K562 (cell line): ENCODE data around the gene PNMA8C. TPM values are rescaled to one million over a fixed set of nuclear protein-coding genes. Genes with fewer than 3 reads are reported as not detected.

Experiments
- ATAC-seq: fragments of 200-7000 bp; cut with Tn5 transposase; 3 replicates; pipeline ENCODE4 v1.9.1; 2020; ENCODE audit warnings: moderate library complexity
- BruUV-seq: library from RNA; stranded (reverse); fragments of 400-500 nt; replicated peaks from 2 replicates; lab custom pipeline; 2021; lab: Mats Ljungman, UMichigan
- CTCF ChIA-PET: fragments of 300-600 bp; formaldehyde crosslinking; extraction: SDS; loops from one replicate; lab custom pipeline; 2021; ENCODE audit warnings: low intra/inter-chr PET ratio; lab: Yijun Ruan, JAX
- POLR2A ChIA-PET: fragments of 300-600, 350-650 bp; sonication (Branson Sonifier 250); formaldehyde crosslinking; extraction: SDS; loops from one replicate; lab custom pipeline; 2021; ENCODE audit warnings: antibody characterized with exemption, inconsistent platforms; lab: Yijun Ruan, JAX
- DNase-seq, 4 experiments: peaks; one replicate each; pipeline versions ENCODE4 v3.0.0 to v3.0.0-alpha.2; 2011 to 2018; ENCODE audit warnings: low spot score in 3 of 4, mixed read lengths in 3 of 4; ENCODE audit errors: extremely low read depth in 1 of 4
- FAIRE-seq: peaks from 2 replicates; lab custom pipeline; 2011; peaks lifted over from hg19 to GRCh38; lab: Jason Lieb, UNC
- H2AFZ ChIP-seq: 2 replicates; pipeline ENCODE4 v1.6.0; 2011; ENCODE audit warnings: low read depth, low read length, control low read depth, inconsistent platforms
- H3K27ac ChIP-seq: fragments of 200-600 bp; 3 replicates; pipeline ENCODE4 v1.8.0; 2011; ENCODE audit warnings: low read depth, mild to moderate bottlenecking, control low read depth, inconsistent platforms, low read length, moderate library complexity, mixed read lengths; ENCODE audit errors: extremely low read depth
- H3K27me3 ChIP-seq, 2 experiments: fragments of 300-600 bp in 1 of 2; 2 replicates in 1 of 2; 3 replicates in 1 of 2; pipeline versions ENCODE4 v1.6.0 to v1.8.0; 2011; ENCODE audit warnings: inconsistent platforms in 2 of 2, low read length in 2 of 2, mild to moderate bottlenecking in 1 of 2, mixed read lengths in 1 of 2, moderate library complexity in 1 of 2; ENCODE audit not compliant: control insufficient read depth in 2 of 2, insufficient read depth in 2 of 2
- H3K36me3 ChIP-seq: fragments of 300-600 bp; 3 replicates; pipeline ENCODE4 v1.8.0; 2011; ENCODE audit warnings: mild to moderate bottlenecking, low read length, inconsistent platforms; ENCODE audit not compliant: control insufficient read depth, insufficient read depth
- H3K4me1 ChIP-seq, 2 experiments: fragments of 200-600 bp in 1 of 2; replicated peaks in 1 of 2; 2 replicates in 1 of 2; 3 replicates in 1 of 2; pipeline versions ENCODE4 v1.5.1 to v1.8.0; 2011; ENCODE audit warnings: inconsistent platforms in 2 of 2, low read length in 2 of 2, mild to moderate bottlenecking in 1 of 2, mixed read lengths in 1 of 2, moderate library complexity in 1 of 2; ENCODE audit not compliant: control insufficient read depth in 2 of 2, insufficient read depth in 2 of 2
- H3K4me2 ChIP-seq: 2 replicates; pipeline ENCODE4 v1.6.1; 2011; ENCODE audit warnings: low read length, control low read depth, inconsistent platforms, mixed read lengths; ENCODE audit not compliant: insufficient read depth
- H3K4me3 ChIP-seq: fragments of 200-600 bp; sonication (generic), shearing (Covaris generic); 2 replicates; pipeline ENCODE4 v1.5.1; 2016; ENCODE audit warnings: control low read depth, inconsistent platforms
- H3K79me2 ChIP-seq: fragments of 200-600 bp; 3 replicates; pipeline ENCODE4 v1.8.0; 2011; ENCODE audit warnings: low read length, inconsistent platforms; ENCODE audit not compliant: control insufficient read depth, insufficient read depth
- H3K9ac ChIP-seq, 2 experiments: 2 replicates each; pipeline versions ENCODE4 v1.6.0 to v1.6.1; 2011; ENCODE audit warnings: low read depth in 2 of 2, low read length in 2 of 2, control low read depth in 1 of 2, inconsistent platforms in 1 of 2, mild to moderate bottlenecking in 1 of 2, mixed read lengths in 1 of 2; ENCODE audit not compliant: insufficient read depth in 1 of 2
- H3K9me1 ChIP-seq: one replicate; pipeline ENCODE4 v1.6.0; 2011; ENCODE audit warnings: inconsistent platforms, mild to moderate bottlenecking, low read length, moderate library complexity; ENCODE audit not compliant: control insufficient read depth, insufficient read depth
- H3K9me3 ChIP-seq: replicated peaks from 2 replicates; pipeline ENCODE4 v1.5.1; 2011; ENCODE audit warnings: low read depth, low read length, inconsistent platforms; ENCODE audit not compliant: control insufficient read depth, insufficient read depth
- H4K20me1 ChIP-seq: replicated peaks from 2 replicates; pipeline ENCODE4 v1.6.1; 2011; ENCODE audit warnings: low read length, inconsistent platforms, mixed read lengths; ENCODE audit not compliant: control insufficient read depth, insufficient read depth
- ERF ChIP-seq: fragments of 450-650 bp; formaldehyde crosslinking; IDR thresholded peaks from 2 replicates; pipeline ENCODE4 v1.4.0; 2020; ENCODE audit warnings: mild to moderate bottlenecking, mixed read lengths
- KLF1 ChIP-seq: fragments of 450-650 bp; IDR thresholded peaks from 2 replicates; pipeline ENCODE4 v1.6.1; 2016; ENCODE audit warnings: missing genetic modification characterization, missing compliant biosample characterization
- TARDBP ChIP-seq: fragments of 450-650 bp; IDR thresholded peaks from 2 replicates; pipeline ENCODE4 v1.6.1; 2016
- ZEB2 ChIP-seq: fragments of 450-650 bp; IDR thresholded peaks from 2 replicates; pipeline ENCODE4 v1.6.1; 2016
- ZNF444 ChIP-seq: fragments of 250-450 bp; sonication (Bioruptor Pico); IDR thresholded peaks from 2 replicates; pipeline ENCODE4 v1.4.0; 2020; ENCODE audit warnings: mild to moderate bottlenecking, moderate library complexity
- ZNF445 ChIP-seq: fragments of 250-450 bp; sonication (Bioruptor Pico); IDR thresholded peaks from 2 replicates; pipeline ENCODE4 v1.4.0; 2020; ENCODE audit warnings: low read depth, mild to moderate bottlenecking, moderate library complexity
- ZNF668 ChIP-seq: fragments of 250-450 bp; sonication (Bioruptor Pico); IDR thresholded peaks from 2 replicates; pipeline ENCODE4 v1.8.0; 2022; ENCODE audit warnings: mild to moderate bottlenecking, inconsistent platforms
- WGBS: fragments of 100-300 bp; shearing (Covaris generic); methylation state at CpG from one replicate; pipeline ENCODE4 v1.1.6; 2016; ENCODE audit warnings: low coverage, mixed read lengths; ENCODE audit not compliant: insufficient coverage; ENCODE audit errors: missing lambda C conversion rate; 5-methylcytosine and 5-hydroxymethylcytosine counted together
- in situ Hi-C: fragments of 300-500 bp; cut with MboI; formaldehyde crosslinking; loops from 4 replicates; pipeline ENCODE4 v1.15.0; 2018; ENCODE audit warnings: inconsistent platforms, mixed read lengths
- intact Hi-C: fragments of 100-400 bp; cut with micrococcal nuclease; formaldehyde crosslinking; loops from 2 replicates; pipeline ENCODE4 v1.14.2; 2022
- polyA plus RNA-seq, 8 experiments: library from polyadenylated mRNA; depleted of rRNA in 4 of 8; stranded (reverse) in 5 of 8; unstranded in 3 of 8; fragments of >200 nt; fragmentation: Nextera tagmentation in 2 of 8; fragmentation: Illumina TruSeq in 1 of 8; extraction: Ambion mirVana in 2 of 8; extraction: Trizol in 1 of 8; gene quantifications; 2 replicates each; pipeline versions ENCODE4 v1.2.1 to v1.2.3, GENCODE V29; 2011 to 2014; ENCODE audit warnings: inconsistent platforms in 1 of 8, missing spikeins in 1 of 8
- total RNA-seq, 7 experiments: library from RNA; depleted of rRNA in 6 of 7; stranded (reverse); fragments of >200 nt in 6 of 7; fragmentation: Illumina TruSeq in 2 of 7; extraction: Trizol in 2 of 7; gene quantifications; 2 replicates each; pipeline versions ENCODE4 v1.2.1 to v1.2.3, GENCODE V29; 2011 to 2021; ENCODE audit warnings: low replicate concordance in 1 of 7
- TF ChIP-seq, protein P1 (sequence below): sonication (generic); formaldehyde crosslinking; IDR thresholded peaks from 2 replicates; pipeline ENCODE4 v1.8.0; 2023; ENCODE audit warnings: mild to moderate bottlenecking, missing genetic modification reagents

Gene PNMA8C
- total and polyA plus RNA-seq, 9 of the 15 experiments (the other 6 are each of a cell fraction or from before 2014, with no cell fraction given): 0.04 to 0.05 (median 0.05) TPM; not detected in 6

DNA sequence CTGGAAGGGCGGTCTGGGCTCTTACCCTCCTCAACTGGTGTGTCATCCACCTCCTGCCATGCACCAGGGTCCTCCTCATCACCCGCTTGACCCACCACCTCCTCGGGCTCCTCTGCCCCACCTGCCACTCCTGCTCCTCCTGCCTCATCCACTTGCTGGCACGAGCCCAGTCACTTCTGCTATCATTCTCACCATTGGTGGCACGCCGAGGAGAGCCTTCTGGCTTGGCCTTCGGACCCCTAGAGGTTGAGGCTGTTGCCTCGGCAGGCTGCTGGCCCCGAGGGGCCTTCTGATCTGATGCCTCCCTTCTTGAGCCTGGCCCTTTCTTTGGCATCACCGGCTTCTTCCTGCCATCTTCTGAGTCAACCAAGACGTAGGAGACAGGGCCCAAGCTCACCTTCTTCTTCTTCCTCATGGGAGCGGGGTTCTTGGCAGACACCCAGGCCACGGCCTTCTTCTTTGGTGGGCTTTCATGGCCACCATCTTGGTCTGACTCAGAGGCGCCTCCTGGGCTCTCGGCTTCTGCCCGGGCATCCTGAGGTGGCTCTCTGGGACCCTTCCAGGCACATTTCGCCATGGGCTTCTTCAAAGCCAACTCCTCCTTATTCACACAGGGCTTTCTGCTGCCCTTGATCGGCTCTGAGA, 40.9 kb upstream of the PNMA8C start:
- H3K27me3 ChIP-seq: peaks cover 2 to 17% of the 10 kb centered on the region in 2 experiments; a peak in 3 of 5 replicates
- no peak overlapping the region for H3K27ac ChIP-seq
- H3K36me3 ChIP-seq: peaks cover 24% of the 10 kb centered on the region; the same call in 2 of the 3 replicates
- no TSS peak for BruUV-seq
- H3K4me3 ChIP-seq: no peak overlapping the region
- H3K9me1 ChIP-seq: no peaks in the 10 kb centered on the region
- no peak for FAIRE-seq
- peaks cover 12% of the 10 kb centered on the region for H3K79me2 ChIP-seq
- ChIA-PET CTCF (interaction anchor here (0.6 kb wide), 1 partner anchor 76 kb away, joined by 4 read pairs; no protein-coding TSS in a partner anchor), POLR2A (interaction anchor here (0.6 kb wide), 1 partner anchor 22 kb away, joined by 3 read pairs; no protein-coding TSS in a partner anchor)
- in situ Hi-C loops (no loop called here), intact Hi-C loops (no loop called here)
- H4K20me1 ChIP-seq: no peaks in the 10 kb centered on the region
- H3K4me2 ChIP-seq: no peak overlapping the region
- DNase-seq: no peak
- H3K9ac ChIP-seq: no peak overlapping the region
- WGBS: 62% methylated on average over 18 of the region's 18 CpGs
- H2AFZ ChIP-seq: no peak overlapping the region
- TF ChIP-seq ZEB2: no peak
- TF ChIP-seq ZNF668 (CRISPR knock-in tag): no peak
- TF ChIP-seq KLF1 (tag): no peak
- TF ChIP-seq, protein P1, sequence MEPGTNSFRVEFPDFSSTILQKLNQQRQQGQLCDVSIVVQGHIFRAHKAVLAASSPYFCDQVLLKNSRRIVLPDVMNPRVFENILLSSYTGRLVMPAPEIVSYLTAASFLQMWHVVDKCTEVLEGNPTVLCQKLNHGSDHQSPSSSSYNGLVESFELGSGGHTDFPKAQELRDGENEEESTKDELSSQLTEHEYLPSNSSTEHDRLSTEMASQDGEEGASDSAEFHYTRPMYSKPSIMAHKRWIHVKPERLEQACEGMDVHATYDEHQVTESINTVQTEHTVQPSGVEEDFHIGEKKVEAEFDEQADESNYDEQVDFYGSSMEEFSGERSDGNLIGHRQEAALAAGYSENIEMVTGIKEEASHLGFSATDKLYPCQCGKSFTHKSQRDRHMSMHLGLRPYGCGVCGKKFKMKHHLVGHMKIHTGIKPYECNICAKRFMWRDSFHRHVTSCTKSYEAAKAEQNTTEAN (CRISPR knock-in tag): no peak
- TF ChIP-seq TARDBP: no peak
- TF ChIP-seq ZNF445 (CRISPR knock-in tag): no peak
- TF ChIP-seq ERF (CRISPR knock-in tag): no peak
- TF ChIP-seq ZNF444 (CRISPR knock-in tag): no peak
- no peak for ATAC-seq
- peaks cover 2 to 22% of the 10 kb centered on the region in 2 experiments; a peak in 3 of 5 replicates for H3K4me1 ChIP-seq
- H3K9me3 ChIP-seq: no peaks in the 10 kb centered on the region
